ENCODE results near the gene MINDY3.

DNA sequence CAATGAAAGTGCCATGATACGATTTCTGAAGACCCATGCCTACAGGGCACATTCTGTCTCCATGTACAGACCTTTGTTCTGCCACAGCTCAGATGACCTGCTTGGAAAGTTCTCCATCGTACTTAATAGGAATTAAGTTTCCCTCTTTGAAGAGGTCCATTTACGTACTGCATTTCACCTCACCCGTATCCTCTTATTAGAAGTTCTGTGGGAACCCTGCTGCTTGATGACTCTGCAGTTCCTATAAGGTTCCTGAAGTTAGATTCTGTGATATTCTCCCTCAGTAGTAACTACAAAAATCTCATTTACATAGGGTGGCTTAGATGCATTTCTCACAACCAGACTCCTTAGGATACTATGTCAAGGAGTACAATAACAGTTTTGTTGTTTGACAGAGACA, 50.9 kb downstream of the MINDY3 start:
- no peak for TF ChIP-seq CTCF (tag by site-specific recombination; IDR thresholded peaks at IDR 0.05)
- no peak for TF ChIP-seq PRDM10 (tag by site-specific recombination; IDR thresholded peaks at IDR 0.05)
- TF ChIP-seq ZNF274 (IDR thresholded peaks at IDR 0.05; ENCODE audit: low read length), result no peak
- no peak for TF ChIP-seq ZNF274 (tag by site-specific recombination; IDR thresholded peaks at IDR 0.05; ENCODE audit: borderline replicate concordance)
- no peak for TF ChIP-seq ZNF175 (tag by site-specific recombination; IDR thresholded peaks at IDR 0.05)
- TF ChIP-seq ZNF473 (tag by site-specific recombination; IDR thresholded peaks at IDR 0.05), result no peak
- TF ChIP-seq ZNF747 (tag by site-specific recombination; IDR thresholded peaks at IDR 0.05), result no peak
- no peak for TF ChIP-seq ZNF146 (tag by site-specific recombination; IDR thresholded peaks at IDR 0.05)
- TF ChIP-seq PRDM4 (tag by site-specific recombination; IDR thresholded peaks at IDR 0.05), result no peak
- no peak for TF ChIP-seq ZBTB26 (tag by site-specific recombination; optimal IDR thresholded peaks at IDR 0.05)
- TF ChIP-seq ZNF354C (tag by site-specific recombination; IDR thresholded peaks at IDR 0.05; ENCODE audit: borderline replicate concordance, low read depth), result no peak
- TF ChIP-seq TCF7L2 (IDR thresholded peaks at IDR 0.05; ENCODE audit: borderline replicate concordance, low read depth, low read length), result no peak
- no peak for TF ChIP-seq ZNF558 (tag by site-specific recombination; IDR thresholded peaks at IDR 0.05)
- TF ChIP-seq ZNF184 (tag by site-specific recombination; IDR thresholded peaks at IDR 0.05), result no peak

All from HEK293 (cell line).